Choroid plexus epithelial cell (primary cell): ENCODE data around the gene CRYBG3.
A peak's percentile ranks its signal among the peaks of the same experiment; 100 is the strongest.

ENCODE experiments used
- DNase-seq: peaks from one replicate; pipeline ENCODE4 v3.0.0-alpha.2; 2010; ENCODE audit warnings: low read depth
- H3K4me3 ChIP-seq: 2 replicates; pipeline ENCODE4 v1.5.1; 2011; ENCODE audit warnings: low read depth, mild to moderate bottlenecking, control low read depth, low read length, moderate library complexity
- CTCF ChIP-seq: conservative IDR thresholded peaks from 2 replicates; pipeline ENCODE4 v1.5.1; 2011; ENCODE audit warnings: low read depth, mild to moderate bottlenecking, control low read depth, inconsistent platforms, low read length, moderate library complexity

The CRYBG3 gene

GRCh38 chr3:97810779-97811390, 10.9 kb upstream of the CRYBG3 start:
- no peak for TF ChIP-seq CTCF
- peak; percentile 27 for DNase-seq
- no peak overlapping the region for H3K4me3 ChIP-seq

DNA sequence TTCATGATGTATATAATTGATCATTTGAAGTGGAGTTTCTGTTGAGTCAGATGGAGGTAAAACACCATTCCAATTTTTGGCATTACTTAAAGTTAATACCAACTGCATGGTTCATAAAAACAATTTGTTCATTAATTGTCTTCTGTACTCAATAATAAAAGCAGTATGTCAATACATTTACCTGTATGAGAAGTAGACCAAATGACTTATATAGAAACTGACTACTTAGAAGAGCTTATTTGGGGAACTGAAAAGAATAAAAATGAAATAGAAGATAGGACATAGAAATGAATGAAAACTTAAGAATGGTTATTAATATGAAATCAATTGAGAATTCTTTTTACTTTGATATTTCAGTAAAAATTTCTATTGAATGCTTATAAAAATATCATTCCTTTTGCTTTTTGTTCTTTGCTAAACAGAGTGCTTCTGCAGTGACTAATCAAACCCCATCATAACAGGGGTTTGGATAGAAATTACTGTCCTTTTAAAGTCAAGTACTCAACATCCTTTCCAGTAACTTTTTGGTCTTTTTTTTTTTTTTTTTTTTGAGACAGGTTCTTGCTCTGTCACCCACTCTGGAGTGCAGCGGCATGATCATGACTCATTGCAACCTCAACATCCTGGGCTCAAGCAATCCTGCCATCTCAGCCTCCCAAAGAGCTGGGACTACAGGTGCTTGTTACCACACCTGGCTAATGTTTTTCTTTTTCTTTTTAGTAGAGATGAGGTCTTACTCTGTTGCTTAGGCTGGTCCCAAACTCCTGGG, 6.5 kb upstream of the CRYBG3 start:
- no peak for TF ChIP-seq CTCF
- no peak overlapping the region for H3K4me3 ChIP-seq
- DNase-seq: no peak

- no peak for DNase-seq
- TF ChIP-seq CTCF: no peak
- H3K4me3 ChIP-seq: no peak overlapping the region
Measured at GRCh38 chr3:97816811-97817210, 5.0 kb upstream of the CRYBG3 start.

DNA sequence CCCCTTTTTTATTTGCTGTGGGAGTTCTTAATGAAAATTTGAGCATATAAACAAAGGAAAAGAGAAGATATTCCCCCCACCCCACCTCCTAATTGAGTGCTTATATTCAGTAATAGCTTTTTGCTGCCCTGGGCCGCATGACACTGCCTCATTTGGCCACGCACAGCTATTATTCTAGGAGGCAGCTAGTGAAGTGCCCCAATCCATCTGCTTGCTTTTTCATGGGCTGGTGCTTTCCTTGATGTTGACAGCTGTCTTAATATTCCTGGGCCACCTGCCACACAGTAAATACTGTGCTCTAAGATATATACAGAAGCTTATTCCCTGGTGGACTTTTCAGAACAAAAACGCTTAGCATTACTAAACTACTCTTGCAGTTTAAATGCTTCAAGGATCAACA, 3.8 kb upstream of the CRYBG3 start:
- H3K4me3 ChIP-seq: no peak overlapping the region
- DNase-seq: no peak
- TF ChIP-seq CTCF: no peak

DNA sequence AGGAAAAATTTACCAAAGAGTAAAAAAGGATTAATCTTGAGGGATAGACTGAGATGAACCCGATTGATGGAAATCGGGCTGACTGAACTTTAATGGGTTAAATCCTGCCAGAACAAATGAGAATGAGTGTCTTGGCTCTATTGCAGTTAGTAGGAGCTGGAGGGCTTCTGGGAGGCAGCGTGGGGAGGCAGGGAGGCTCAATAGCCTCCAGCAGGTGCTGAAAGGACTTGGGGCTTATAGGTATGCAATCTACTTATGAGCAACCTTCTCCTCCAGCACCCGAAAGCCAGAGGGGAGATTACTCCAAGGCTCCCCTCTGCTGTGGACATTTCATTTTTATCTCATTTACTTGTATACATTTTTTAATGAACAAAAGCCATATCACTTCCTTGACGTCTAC, 1.0 kb upstream of the CRYBG3 start:
- DNase-seq: no peak
- no peak for TF ChIP-seq CTCF
- peak overlapping the region; percentile 84 for H3K4me3 ChIP-seq

DNA sequence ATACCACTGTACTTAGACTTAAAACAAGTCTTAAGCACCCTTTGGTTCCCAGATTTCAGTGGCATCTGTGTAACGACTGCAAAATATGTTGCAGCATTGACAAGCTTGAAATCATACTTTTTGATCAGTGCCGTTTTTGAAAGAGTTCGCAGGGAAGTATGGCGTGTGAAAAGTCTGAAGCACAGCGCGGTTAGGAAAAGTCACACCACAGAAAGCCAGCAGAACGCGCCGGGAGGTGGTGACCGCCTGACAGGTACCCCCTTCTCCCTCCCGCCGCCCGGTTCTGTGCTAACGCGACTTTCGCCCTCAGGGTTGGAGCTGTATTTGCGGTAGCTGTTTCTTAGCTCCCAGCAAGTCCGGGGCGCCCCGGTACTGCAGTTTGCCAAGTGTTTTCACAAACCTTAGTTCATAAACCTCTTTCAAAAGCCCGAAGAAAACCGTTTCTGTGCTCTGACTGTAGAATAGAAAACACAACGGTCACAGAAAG, 481 bp upstream of the CRYBG3 start:
- peak; percentile 77 for DNase-seq
- TF ChIP-seq CTCF: peak; percentile 26
- H3K4me3 ChIP-seq: peak overlapping the region; percentile 84
